Coronary artery (tissue), 2 donors: ENCODE measurements around the gene PRKCH.

Experiments used
- DNase-seq: peaks from one replicate; pipeline ENCODE4 v3.0.0-alpha.2; 2017; ENCODE audit warnings: low spot score
- H3K27ac ChIP-seq, 2 donors: fragments of 200-600 bp; sonication (generic); one replicate each; pipeline ENCODE4 v1.5.1; 2016 to 2019
- H3K4me3 ChIP-seq: fragments of 200-600 bp; sonication (generic); 2 replicates; pipeline ENCODE4 v1.5.1; 2016; ENCODE audit warnings: mild to moderate bottlenecking, moderate library complexity
- CTCF ChIP-seq: fragments of 200-600 bp; sonication (generic); IDR thresholded peaks from one replicate; pipeline ENCODE4 v1.5.1; 2019; ENCODE audit warnings: antibody characterized with exemption

The PRKCH gene

GRCh38 chr14:61320806-61321384 lies 484 bp upstream of the PRKCH start:
- Histone ChIP-seq H3K4me3 (peak overlapping the region; percentile 78), H3K27ac (peak overlapping the region; percentile 39 to 77)
- no peak for DNase-seq
- no peak for TF ChIP-seq CTCF

- peak overlapping the region; percentile 31 to 77 for H3K27ac ChIP-seq
- TF ChIP-seq CTCF: no peak
Measured at GRCh38 chr14:61322011-61322798, 826 bp downstream of the PRKCH start.

GRCh38 chr14:61322799-61323290 lies 1.5 kb downstream of the PRKCH start:
- no peak for TF ChIP-seq CTCF
- Histone ChIP-seq H3K4me3 (peak overlapping the region; percentile 78), H3K27ac (peak overlapping the region in 1 of 2 donors; percentile 77)
- DNase-seq: no peak

More at GRCh38 chr14:61322011-61322798, 826 bp downstream of the PRKCH start:
- H3K4me3 ChIP-seq: peak overlapping the region; percentile 78
- DNase-seq: no peak

GRCh38 chr14:61323970-61324369 lies 2.6 kb downstream of the PRKCH start:
- DNase-seq: no peak
- H3K27ac ChIP-seq: peak overlapping the region in 1 of 2 donors; percentile 77

GRCh38 chr14:61325166-61325565 lies 3.8 kb downstream of the PRKCH start:
- TF ChIP-seq CTCF: no peak
- no peak for DNase-seq
- Histone ChIP-seq H3K4me3 (no peak overlapping the region), H3K27ac (no peak overlapping the region)

More at GRCh38 chr14:61323970-61324369, 2.6 kb downstream of the PRKCH start:
- H3K4me3 ChIP-seq: no peak overlapping the region
- no peak for TF ChIP-seq CTCF

GRCh38 chr14:61326146-61326545 lies 4.8 kb downstream of the PRKCH start:
- DNase-seq: no peak
- Histone ChIP-seq H3K27ac (peak overlapping the region in 1 of 2 donors; percentile 21), H3K4me3 (no peak overlapping the region)
- no peak for TF ChIP-seq CTCF
